GM19372 (cell line): ENCODE data around the gene ESR2.
"Not testable (repeated sequence)": the region's sequence is repeated elsewhere in the genome, so short reads cannot be mapped to it uniquely, and the experiment has no call there.

ENCODE experiments used
- ATAC-seq: cut with Tn5 transposase; IDR thresholded peaks from one replicate; pipeline ENCODE4 v1.9.1; 2021; ENCODE audit warnings: mild to moderate bottlenecking, low read depth, moderate library complexity; ENCODE audit not compliant: unreplicated experiment

Gene ESR2

DNA sequence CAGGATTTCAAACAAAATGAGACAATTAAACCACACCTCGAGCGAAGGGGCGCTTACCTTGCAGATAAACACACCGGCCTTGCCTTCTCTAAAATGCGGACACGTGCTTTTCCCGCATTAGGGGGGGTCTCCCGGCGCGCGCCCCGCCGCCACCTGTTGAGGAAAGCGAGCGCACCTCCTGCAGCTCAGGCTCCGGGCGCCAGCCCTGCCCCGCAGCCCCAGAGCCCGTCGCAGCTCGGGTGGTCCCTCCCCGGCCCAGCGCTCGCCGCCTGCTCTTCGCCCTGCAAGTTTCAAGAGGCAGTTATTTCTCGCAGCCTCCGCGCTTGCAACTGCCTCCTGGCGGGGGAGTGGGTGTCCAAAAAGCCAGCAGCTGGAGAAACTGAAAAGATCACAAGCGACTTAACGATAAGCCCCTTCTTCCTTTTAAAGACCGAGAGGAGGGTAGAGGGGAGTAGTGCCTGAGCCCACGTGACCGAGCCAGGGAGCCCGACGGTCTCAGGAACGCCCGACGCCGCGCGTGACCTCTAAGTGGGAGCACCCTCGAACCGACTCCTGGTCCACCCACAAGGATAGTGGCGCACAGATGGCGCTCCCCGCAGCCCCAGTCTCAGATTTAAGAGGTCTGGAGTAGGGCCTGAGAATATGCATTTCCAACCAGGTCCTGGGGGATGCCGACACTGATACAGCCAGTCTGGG, at the start of gene ESR2:
TSS of gene ESR2 (minus strand) at position 396 of the 696 bp plus-strand sequence. CDS start 11,386 bp downstream, outside the sequence.
- ATAC-seq: peak; percentile 32

DNA sequence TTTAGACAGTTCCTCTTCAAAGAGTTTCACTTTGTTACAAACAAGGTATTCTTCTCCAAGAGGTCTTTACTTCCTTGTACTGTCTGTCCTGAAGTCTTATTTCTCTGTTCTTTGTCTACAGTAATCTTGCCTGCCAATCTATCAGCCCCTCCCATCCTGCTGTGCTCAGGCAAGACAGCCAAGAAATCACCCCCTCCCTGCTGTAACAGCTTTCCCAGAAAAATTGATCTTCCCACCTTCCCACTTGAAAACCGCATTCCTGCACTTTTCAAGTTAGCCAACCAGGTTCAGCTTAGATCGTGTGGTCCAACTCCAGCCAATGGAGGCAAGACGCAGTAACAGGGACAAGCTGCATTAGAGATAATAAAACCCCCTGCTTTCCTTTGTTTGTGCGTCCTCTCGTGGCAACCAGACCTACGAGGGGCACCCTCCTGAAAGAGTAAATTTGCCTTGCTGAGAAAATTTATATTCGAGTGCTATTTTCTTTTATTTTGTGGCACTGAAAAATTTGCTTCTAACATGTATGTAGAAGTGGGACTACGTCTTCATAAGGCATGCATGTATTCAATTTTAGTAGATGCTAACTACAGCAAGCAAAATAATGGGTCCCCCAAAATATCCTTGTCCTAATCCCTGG, 46.5 kb upstream of the ESR2 start:
- no peak for ATAC-seq

DNA sequence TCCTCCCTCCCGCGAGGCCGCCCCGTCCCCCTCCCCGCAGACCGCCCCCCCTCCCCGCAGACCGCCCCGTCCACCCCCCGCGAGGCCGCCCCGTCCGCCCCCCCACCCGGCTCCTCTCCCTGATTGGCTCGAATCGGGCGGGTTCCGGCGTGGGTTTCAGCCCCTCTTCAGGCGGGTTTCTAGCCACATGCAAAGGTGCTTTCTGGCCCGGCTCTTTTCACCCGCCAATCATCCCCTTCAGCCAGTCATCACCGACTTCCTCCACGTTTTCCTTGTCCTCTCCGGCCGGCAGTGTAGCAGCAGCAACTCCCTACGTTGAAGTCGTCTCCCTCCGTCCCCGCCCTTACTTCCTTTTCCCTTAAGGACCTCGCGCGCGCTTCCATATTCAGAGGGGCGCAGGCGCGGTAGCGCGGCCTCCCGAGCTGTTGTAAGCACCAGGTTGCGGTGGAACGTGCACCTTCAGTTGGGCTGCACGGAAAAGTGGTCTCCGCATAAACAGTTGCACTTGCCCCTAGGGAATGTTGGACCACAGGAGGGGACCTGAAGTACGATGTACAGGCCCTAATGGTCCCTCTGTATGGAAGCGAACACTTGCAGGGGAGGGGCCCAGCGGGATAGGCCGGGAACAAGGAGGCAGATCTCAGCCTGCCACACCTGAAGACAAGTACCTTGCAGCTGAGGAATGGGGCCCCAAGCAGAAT, 44.6 kb upstream of the ESR2 start:
- ATAC-seq: peak; percentile 88

DNA sequence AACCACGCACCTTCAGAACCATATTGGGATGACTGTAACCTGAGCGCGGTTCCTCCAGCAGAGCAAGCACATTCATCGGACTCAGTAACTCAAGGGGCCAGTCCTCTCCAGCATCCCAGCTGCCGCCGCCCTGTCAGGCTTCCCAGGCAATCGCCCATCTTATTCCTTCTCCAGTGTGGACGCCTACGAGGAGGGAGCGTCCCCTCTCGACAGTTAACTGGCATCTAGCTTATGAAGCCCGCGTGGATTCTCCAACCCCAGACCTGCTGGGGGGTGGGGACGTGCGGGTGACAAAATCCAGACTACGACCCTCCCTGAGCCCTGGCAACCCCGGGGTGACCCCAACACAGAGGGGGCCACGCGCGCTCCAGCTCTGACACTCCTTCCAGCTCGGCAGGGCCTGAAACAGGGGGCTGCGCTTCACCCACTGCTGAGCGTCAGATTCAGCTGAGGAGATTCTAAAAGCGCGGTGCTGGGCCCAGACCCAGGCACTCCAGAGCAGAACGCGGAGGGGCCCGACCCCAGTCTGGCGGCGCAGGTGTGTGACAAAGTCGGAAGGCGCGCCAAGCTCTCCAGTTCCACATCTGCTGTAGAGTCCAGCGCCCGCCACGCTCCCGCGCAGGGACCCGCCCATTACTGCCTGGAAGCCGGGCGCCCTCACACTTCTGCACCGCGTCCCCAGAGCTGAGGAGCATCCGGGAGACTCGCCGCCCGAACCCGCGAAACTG, 43.9 kb upstream of the ESR2 start:
- peak; percentile 50 for ATAC-seq

DNA sequence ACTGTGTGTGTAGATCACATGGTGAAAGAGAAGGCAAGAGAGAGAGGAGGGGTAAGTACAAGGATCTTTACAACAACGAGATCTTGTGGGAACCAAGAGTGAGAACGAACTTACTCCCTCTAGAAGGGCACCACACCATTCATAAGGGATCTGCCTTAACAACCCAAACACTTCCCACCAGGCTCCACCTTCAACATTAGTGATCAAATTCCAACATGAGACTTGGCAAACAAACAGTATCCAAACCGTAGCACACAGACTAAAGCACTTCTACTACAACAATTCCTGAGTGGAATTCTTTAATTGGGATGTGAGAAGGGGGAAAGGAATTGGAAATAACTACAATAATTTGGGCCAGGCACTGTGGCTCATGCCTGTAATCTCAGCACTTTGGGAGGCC, 35.0 kb upstream of the ESR2 start:
- ATAC-seq: no peak

DNA sequence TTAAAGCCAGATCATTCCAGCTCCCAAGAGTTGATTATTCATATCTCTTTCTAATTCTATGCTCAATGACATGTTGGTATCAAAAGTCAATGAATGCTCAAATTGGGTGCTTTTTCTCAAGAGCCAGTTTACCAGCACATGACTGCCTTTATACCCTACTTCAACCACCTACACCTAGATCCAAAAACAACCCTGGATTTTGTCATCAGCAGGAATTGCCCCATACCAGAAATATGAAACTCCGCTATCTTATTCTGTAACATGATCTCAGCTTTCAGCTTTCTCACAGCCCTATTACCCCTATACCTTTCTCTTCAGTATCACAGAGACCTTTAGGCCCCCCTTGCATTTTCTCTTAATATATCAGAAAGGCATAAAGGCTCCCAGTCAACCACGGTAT, 32.3 kb upstream of the ESR2 start:
- ATAC-seq: no peak

DNA sequence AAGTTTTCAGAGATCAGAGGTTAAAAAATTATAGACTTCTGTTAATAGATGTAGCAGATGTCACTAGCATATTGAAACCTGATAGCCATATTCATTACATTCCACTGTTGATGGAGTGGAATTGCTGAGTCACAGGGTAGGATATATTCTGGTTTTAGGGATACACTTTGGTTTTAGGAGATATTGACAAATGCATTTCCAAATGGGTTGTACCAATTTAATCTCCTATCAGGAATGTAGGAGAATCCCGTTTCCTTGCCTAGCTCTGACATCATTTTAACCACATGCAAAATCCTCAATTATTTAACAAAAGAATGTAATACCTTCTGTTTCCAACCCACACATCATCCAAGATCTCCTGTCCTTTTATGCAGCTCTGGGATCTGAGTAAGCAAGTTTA, 30.7 kb upstream of the ESR2 start:
- ATAC-seq: no peak

DNA sequence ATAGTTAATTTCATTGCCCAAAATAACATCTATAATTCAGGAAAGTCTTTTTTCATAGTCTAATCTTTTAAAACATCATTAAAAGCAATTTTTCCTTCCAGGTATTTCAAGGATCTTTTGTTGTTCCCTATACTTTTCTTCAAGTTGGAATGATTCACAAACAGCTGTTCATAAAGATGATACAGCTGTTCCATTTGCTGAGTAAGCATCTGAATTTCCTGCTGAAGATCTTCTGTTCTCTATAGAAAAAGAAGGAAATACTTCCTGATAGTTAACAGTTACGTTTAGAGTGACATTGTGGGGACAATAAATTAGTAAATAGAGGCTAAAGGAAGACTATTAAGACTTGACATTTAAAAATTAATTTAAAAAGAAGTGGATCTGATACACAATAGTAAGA, 30.3 kb upstream of the ESR2 start:
- ATAC-seq: no peak

DNA sequence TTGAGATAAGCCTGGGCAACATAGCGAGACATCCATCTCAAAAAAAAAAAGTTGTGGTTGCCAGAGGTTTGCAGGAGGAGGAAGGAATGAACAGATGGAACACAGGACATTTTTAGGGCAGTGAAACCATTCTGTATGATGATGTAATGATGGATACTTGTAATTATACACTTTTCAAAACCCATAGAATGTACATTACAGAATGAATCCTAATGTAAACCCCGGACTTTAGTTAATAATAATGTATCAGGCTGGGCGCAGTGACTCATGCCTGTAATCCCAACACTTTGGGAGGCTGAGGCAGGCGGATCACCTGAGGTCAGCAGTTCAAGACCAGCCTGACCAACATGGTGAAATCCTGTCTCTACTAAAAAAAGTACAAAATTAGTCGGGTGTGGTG, 26.2 kb upstream of the ESR2 start:
- not testable (repeated sequence) for ATAC-seq

DNA sequence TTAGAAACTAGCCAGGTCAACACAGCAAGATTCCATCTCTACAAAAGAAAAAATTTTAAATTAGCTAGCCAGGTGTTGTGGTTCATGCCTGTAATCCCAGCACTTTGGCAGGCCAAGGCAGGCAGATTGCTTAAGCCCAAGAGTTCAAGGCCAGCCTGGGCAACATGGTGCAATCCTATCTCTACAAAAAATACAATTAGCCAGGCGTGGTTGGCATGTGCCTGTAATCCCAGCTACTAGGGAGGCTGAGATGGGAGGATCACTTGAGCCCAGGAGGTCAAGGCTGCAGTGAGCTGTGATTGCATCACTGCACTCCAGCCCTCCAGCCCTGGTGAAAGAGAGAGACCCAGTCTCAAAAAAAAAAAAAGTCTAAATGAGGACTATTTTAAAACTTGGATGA, 24.5 kb upstream of the ESR2 start:
- not testable (repeated sequence) for ATAC-seq

DNA sequence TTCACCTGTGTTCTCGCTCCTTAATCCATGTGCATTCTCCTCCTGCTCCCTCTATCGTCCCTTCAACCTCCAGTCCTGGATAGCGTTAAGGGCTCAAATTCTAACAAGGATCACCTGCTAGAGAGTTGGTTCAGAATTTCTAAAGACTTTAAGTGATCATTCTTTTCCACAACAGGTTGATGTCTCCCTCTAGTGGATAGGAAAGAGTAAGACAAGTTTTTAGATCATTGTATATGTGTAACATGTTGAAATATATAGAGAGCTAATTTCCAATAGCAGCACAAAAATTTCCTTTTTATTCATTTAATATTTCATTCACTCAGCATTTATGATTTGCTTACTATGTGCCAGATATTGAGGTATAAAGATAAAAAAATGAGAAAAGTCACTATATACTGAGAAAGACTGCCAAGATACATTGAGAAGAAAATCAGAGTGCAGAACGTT, 9.3 kb upstream of the ESR2 start:
- ATAC-seq: no peak

DNA sequence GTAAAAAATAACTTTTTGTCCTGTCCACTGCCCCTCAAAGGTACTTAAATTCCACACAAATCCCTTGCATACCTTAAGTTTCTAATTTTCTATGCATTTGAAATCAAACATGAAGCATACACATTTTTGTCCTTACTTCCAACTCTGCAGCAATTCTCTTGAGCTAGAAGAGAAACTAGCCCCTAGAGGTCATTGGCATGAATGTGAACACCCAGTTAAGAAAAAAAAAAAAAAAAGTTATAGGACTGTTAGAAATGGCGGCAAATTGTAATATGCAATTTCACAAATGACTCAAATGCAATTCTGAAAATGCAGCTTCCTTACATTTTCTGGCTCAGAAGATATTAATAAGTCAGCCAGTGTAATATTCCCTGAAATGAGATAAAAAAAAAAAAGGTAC, 4.6 kb upstream of the ESR2 start:
- no peak for ATAC-seq

DNA sequence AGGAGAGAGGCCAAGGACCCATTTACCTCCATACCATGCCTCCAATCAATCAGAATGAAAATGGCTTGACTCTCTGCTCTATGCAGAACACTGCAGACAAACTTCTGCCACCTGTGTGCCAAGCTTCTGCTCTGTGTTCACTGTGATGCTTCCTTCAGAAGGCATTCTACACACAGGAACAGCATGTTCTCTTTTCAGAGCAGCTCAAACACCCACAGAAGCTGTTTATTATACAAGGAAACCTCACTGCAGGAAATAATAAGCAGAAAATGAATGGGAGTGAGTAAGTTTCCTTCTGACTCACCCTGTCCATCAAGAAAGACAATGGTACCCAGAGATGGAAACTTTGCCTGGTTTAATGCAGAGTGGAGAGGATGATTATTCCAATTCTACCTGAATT, 2.4 kb upstream of the ESR2 start:
- ATAC-seq: no peak

DNA sequence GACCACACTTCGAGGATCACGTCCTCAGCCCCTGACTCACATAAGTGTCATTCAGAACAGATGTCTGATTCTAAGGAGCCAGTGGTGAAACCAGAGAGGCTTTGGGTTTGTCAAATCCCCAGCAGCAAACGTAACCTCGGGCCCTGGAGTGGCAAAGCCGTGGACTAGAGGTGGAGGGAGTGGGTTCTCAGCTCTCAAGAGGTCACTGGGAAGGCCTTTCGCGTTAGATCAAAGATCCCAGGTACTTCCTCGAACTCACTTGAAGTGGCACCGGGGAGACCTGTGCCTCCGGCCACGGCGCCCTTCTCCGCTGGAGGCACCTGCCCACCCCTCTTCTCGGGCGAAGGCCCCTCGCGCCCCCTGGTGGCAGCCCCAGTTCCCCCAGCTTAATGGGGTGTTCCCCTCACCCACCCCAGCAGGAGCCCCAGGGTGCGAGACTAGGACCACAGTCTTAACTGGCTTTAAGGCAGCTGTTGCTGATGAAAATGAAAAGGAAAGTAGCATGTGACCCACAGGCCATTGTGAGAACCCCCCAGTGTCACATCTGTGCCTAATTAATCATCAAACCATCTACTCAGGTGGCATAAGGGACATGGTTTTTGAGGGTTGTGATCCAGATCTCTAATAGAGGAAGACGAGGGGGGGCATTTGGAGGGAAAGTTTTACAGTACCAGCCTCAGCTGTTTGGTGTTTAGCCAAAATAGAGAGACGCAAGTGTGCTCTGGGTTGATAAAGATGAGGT, 672 bp upstream of the ESR2 start:
- ATAC-seq: peak; percentile 77

DNA sequence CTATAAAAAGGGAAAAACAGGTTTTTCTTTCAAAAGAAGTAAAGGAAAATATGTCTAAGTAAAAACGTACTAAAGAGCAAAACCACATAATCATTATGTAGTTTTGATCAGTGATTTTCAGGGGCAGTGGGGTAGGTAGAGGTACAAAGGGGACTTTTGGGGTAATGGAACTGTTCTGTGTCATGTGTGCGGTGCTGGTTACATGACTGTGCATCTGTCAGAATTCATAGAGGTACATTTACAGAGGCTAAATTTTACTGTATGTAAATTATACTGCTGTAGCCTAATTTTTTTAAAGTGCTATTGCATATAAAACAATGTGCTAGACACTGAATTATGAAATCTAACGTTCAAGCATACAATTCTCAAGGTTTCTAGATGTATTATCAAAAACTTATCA, 2.0 kb downstream of the ESR2 start:
- ATAC-seq: no peak

DNA sequence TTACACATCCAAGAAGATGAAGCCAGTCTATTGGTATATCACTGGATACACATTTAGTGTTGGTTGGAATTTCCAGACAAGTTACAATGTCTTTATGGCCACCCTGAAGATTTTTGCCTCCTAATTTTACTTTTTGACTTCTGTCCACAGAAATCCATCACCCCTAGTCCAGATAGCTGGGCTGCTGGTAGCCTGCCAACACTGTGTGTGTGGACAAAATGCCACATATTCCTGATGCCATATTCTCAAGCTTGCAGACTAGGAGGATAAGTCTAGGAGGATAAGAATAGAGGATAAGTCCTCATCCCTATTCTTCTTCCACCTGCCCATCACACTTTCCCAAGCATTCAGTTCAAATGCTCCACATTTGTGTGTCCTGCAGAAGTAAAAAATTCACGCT, 4.6 kb downstream of the ESR2 start:
- no peak for ATAC-seq

DNA sequence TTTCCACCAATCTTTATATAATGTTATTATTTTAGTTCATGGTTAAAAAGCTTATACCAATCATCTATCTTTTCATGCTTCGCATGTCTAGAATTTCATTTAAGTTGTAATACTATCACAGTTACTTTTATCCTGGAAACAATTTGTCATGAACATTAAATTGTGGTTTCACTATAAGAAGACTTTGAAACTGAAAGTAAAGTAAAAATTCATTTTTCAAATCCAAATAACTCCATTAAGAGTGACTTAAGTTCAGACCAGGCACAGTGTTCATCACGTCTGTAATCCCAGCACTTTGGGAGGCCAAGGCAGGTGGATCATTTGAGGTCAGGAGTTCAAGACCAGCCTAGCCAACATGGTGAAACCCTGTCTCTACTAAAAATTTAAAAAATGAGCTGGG, 12.4 kb downstream of the ESR2 start:
- ATAC-seq: no peak

DNA sequence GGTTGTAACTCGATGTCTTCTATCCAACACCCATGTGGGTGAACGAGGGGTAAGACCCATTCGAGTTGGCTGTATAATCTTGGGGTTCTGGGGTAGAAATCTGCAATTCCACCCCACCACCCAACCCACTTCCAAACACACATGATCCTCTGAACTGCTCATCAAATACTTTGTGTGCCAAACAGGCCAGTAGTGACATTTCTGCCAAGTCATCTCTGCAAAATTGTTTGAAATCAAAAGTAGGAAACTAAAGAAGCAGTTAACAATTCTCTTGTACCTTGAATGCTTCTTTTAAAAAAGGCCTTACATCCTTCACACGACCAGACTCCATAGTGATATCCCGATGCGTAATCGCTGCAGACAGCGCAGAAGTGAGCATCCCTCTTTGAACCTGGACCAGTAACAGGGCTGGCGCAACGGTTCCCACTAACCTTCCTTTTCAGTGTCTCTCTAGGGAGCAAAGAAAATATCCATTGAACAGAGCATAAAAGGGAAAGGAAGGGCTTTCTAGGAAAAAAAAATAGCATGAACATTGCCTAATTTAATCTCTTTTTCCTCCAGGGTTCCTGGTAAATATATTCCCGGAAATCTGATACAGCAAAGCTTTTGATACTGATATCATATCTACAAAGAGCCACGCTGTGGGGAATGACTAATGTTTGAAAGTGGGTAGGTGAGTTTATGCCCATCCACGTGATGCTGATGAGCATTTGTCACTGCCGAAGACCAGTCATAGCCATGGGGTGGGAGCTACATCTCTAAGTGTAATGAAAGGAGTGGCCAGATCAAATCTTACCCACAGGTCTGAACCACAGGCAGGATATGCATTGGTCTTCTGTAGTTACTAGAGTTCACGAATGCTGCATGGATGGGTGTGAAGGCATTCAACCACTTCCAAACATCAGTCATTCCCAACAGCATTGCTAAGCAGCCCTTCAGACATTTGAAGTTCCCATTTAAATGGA, 14.2 kb downstream of the ESR2 start:
- no peak for ATAC-seq

DNA sequence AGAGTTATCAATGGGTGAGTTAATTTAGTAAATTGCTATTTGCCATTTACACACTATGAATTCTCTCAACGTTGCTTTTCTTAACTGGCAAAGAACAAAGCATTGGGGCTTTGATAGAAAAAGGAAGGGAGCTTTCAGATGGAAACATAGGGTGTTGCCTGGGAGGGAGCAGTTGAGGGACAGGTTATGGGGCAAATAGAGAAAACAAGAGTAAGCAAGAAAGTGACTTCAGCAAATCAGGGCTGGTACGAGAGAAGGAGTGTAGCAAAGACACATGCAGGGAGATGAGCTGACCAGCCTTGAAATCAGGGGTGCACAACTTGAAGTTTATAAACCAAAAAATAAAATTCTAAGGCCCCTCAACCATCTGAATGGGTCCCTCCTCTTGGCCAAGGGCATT, 15.7 kb downstream of the ESR2 start:
- ATAC-seq: no peak
